Daoy (cell line): ENCODE measurements around the gene MOB3B. TPM values are rescaled to one million over a fixed set of nuclear protein-coding genes. Genes with fewer than 3 reads are reported as not detected.
"Not testable (repeated sequence)": the region's sequence is repeated elsewhere in the genome, so short reads cannot be mapped to it uniquely, and the experiment has no call there.

Experiments
- DNase-seq: peaks from one replicate; pipeline ENCODE4 v3.0.0-alpha.2; 2015; ENCODE audit warnings: low read depth
- total RNA-seq: library from RNA; depleted of rRNA; stranded (reverse); fragments of >200 nt; shearing (Covaris generic); gene quantifications from 2 replicates; pipeline ENCODE4 v1.2.3, GENCODE V29; 2014

The MOB3B gene
- total RNA-seq, 1 experiment from 2014 or later: 0.91 TPM

DNA sequence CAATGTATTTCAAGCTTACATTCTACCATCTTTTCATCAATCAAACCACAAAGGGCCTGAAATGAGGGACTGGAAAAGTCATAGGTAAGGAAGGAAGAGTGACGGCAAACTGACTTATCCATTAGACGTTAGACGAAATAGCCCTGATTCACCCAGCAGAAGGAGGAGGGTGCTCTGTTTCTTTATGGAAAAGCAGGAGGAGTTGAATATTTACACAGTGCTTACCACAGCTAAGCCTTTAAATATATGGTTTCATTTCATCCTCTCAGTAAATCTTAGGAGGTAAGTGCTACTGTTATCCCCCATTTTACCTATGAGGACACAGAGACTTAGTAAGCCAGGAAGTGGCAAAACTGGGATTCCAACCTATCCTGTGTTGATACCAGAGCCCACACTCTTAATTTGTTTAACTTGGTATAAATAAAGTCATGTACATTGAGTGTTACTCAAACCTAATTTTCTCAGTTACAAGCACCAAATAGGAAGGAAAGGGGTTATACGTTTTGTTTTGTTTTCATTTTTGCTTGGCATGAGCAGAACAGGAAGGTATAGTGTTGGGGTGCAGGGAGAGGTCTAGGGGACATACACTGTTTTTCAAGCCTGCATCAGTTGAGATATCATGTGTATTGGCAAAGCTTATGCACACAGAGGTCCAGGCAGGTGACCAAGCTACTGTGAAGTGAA is 103.6 kb downstream of the MOB3B start:
- DNase-seq: no peak

DNA sequence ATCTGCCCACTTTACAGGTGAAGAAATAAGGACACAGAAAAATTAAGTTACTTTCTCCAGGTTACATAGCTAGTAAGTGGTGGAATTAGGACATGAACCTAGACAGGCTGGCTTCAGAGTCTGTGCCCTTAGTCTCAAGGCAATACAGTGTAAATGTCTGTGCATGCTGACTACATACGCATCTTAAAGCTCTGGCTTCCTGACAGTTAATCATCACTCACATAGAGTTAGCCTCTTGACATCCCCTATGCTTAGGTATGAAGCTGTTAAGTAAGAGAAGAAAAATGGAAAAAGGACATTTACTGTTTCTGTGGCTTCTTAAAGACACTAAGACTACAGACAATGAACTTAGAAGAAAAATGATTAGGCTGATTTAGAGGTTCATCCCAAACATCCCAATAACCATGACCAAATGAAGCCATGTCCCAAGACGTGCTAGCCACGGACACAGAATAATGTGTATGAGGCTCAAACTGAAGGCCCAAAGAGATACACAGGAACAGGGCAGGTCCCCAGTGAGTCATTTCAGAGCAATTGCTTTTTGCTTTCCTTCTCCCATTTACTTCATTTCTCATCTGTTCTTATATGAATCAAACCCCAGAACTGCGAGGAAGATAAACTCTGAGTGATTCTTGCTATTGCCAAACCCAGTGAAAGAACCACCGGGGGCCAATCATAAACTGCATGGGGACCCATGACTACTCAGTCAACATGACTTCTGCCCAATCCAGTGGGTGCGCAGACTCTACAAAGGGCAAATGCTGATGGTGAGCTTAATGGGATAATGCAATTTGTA is 105.5 kb downstream of the MOB3B start:
- DNase-seq: no peak

DNA sequence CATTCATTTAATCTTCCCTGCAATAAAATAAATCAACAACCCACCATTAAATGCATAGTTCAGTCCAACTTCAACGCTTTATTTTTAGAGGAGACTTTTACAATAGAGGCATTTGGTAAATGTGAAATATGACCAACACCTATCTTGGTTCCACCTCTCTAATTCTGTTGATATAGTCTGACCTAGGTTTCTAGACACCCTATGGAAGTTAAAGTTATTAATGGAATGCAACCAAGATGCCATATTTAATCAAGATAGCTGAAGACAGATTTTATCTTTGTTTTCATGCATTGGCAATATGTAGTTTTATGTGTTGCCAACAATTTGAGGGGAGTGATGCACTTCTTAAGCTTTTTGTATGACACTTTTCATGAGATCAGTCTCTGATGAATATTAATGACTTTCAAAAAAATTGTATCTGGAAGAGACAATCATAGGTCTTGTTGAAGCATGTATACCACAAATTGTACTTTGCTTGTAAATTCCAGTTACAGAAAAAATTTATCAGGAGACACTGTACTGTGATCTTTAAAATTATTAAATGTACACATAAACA is 107.3 kb downstream of the MOB3B start:
- no peak for DNase-seq

DNA sequence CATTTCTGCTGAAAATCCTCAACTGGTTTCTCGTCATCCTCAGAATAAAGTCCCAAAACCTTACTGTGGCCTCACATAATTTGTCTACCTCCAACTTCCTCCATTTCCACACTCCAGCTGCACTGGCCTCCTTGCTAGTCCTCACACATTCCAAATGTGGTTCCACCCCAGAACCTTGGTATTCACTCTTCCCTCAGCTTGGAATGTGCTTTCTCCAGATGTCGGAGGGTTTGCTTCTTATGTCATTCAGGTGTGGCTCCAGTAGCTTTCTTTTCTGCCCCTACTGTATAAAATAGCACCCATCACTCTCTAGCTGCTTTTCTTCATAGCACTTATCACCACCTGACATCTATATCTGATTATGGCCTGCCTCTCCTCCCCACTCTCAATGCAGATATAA is 108.0 kb downstream of the MOB3B start:
- DNase-seq: no peak

DNA sequence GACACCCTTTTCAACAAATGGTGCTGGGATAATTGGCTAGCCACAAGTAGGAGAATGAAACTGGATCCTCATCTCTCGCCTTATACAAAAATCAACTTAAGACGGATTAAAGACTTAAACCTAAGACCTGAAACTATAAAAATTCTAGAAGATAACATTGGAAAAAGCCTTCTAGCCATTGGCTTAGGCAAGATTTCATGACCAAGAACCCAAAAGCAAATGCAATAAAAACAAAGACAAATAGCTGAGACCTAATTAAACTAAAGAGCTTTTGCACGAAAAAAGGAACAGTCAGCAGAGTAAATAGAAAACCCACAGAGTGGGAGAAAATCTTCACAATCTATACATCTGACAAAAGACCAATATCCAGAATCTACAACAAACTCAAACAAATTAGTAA is 110.1 kb downstream of the MOB3B start:
- not testable (repeated sequence) for DNase-seq

DNA sequence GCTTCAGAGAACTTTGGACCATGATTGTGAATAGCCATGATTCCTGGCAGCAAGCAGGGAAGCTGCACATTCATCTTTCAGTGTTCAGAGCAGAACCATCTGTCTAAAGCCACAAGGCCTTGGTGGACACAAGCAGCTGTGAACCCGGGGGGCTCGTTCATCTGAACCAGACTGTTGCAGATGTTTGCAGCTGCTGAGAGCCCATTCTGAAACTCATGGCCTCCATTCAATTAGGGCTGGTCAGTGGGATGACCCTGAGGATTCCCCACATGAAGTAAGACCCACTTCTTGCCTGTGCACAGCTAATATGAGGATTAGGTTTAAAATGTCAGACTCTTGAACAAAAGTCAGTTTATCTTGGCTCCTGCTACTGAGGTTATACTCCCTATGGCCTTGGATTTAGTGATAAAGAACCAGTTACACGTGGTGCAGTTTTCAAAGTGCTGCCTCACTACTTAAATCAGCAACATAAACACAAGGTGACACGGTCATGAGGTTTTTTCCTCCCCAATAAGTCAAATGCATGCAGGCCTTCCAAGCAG is 115.3 kb downstream of the MOB3B start:
- DNase-seq: no peak

DNA sequence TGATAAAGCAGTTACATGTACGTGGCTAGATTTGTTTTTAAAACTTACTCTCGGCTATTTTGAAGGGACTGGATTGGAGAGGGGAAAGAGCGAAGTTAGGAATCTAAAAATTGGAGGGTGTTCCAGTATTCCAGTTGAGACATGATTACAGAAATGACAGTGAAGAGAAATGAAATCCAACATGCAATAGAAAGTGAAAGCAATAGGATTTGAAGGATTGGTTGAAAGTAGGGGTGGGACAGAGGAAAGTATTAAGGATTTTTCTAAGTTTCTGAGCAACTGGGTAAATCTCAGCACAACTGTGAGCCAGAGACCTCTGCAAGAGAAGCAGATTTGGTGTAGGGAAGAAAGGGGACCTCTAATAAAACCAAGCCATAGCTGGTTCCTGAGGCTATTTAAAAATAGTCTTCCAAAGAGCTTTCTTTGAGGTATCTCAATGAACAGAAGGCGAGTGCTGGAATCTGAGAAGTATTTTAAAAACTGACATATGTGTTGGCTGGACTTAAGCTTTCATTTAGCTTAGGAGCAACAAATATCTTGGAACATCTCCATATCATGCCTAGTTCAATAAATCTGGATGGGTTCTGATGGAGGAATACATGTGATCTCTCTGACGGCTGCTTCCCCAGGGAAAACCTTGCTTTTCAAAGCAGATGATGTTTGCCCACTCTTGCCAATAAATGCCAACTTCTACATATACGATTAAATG is 115.9 kb downstream of the MOB3B start:
- DNase-seq: no peak

DNA sequence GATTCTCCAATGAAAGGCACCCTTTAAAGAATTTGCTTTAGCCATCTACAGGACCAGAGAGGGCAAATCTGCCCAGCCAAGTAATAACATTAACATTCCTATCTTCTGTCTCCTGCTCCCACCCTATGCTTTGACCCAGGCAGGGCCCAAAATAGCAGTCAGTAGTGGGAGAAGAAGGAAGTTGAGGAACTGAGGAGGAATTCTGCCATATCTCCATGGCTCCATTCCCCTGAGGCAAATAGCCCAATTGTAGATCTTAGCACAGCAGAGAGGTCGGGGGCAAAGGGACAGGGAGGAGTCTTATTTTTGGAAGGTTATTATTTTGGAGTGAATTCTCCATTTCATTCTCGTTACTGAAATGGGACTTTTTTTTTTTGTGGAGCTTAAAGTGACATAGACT is 116.7 kb downstream of the MOB3B start:
- no peak for DNase-seq

DNA sequence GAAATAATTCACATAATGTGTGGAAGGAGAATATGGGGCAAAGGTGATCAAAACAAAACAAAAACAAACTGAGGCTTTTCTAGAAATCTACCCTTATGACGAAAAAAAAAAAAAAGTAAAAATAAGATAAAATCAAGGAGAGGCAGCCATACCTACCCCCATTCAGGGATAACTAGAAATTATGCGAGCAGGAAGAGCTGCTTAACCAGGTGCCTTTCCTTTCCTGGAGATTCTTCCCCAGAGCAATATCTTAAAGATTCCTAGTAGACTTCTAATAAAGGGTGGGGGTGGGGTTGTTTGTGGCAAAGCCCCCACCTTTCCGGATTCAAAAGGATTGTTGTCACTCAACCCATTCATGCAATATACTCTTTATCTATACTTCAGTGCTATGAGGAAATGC is 117.5 kb downstream of the MOB3B start:
- DNase-seq: no peak

DNA sequence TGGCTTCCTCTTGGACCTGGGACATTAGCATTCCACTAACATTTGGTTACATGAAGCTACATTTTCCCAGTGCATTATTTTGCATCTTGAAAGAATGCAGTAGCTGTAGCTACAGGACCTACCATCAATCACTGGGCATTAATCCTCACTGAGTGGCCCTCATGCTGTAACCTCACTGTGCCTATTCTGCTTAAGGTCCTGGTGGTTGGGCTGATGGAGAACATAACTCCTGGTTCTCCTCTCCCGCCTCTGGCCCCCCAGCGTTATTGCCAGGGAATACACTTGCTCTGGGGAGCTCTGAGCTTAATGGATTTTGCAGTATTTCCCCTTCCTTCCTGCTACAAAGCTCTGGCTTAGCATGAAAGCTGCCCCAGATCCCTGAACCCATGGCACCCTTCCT is 121.1 kb downstream of the MOB3B start:
- DNase-seq: peak; percentile 30

DNA sequence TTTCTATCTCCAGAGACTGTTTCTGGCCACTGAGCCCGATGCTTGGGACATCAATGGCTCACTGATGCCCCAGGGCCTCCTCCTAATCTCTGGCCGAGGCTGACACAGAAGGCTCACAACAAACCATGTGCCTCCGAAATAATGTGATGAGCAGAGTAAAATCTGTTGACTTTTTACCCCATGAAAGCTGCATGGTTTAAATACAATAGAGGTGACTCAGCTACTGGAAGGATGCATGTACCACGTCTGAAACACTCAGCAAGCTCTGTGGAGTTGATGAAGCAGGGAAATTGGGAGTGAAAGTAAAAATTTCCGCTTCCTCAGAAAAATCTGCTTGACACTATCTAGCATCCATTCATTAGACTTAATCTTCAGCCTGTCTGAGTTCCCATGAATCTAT is 121.6 kb downstream of the MOB3B start:
- DNase-seq: peak; percentile 68

DNA sequence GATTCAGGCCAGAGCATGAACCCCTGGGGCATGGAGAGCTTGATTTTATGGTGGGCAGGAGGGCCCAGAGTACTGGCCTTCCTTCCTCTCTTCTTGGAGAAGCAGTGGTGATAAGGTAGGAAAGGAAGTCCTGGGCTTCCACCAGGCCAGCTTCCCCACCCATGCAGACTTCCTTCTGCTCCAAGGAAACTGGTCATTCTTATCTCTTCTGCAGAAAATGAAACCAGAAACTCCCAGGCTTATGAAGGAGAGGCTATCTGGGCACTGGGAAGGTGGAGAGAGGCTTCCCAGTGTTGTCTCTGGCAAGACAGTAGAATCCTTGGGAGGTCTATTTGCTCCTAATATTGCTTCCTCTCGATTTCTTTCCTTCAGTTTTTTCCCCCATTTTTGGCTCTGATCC is 122.1 kb downstream of the MOB3B start:
- no peak for DNase-seq

DNA sequence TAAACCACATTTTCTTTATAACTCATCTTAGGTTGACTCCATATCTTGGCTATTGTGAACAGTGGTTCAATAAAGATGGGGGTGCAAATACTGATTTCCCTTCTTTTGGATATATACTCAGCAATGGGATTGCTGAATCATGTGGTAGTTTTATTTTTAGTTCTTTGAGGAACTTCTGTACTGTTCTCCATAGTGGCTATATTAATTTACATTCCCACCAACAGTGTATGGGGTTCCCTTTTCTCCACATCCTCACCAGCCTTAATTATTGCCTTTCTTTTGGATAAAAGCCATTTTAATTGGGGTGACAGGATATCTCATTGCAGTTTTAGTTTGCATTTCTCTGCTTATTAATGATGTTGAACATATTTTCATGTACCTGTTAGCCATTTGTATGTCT is 125.0 kb downstream of the MOB3B start:
- DNase-seq: no peak

DNA sequence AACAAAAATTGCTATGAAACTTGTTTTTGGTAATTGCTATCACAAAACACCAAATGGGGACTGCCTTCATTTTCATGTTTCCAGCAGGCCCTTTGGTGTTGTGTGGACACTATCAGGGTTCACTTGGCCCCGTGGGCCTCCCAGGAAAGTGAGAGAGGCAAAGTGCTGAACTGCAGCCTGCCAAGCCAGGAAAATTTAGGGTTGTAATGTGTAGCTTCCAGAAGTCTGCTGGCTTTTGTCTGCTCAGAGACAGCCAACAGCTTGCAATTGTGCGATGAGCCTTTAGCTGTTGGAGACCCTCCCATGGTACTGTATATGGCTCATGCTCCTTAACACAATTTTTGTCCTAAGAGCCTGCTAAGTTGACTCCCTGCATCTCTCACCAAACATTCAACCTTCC is 127.0 kb downstream of the MOB3B start:
- no peak for DNase-seq

DNA sequence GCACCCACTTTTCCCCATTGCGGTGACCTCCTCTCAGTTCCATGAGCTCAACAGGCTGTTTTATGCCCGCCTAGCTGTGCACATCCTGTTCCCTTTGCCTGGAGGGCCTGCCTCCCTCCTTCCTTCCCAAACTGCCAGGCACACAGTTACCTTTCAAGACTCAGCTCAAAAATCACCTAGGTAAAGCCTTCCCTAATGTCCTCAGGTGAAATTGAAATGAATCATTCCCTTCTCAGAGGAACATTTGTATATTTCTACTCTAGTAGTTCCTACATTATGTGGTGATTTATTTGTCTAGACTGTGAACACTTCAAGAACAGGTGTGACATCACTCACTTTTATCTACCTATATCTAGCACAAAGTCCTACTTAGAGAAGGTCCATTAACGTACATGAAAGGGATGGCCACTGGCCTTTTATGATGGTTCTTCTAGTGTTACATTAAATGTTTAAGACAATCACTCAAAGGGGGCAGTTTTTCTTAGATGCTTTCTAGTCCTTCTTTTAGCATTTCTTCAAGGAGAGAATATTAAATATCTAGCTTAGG is 129.2 kb downstream of the MOB3B start:
- no peak for DNase-seq

DNA sequence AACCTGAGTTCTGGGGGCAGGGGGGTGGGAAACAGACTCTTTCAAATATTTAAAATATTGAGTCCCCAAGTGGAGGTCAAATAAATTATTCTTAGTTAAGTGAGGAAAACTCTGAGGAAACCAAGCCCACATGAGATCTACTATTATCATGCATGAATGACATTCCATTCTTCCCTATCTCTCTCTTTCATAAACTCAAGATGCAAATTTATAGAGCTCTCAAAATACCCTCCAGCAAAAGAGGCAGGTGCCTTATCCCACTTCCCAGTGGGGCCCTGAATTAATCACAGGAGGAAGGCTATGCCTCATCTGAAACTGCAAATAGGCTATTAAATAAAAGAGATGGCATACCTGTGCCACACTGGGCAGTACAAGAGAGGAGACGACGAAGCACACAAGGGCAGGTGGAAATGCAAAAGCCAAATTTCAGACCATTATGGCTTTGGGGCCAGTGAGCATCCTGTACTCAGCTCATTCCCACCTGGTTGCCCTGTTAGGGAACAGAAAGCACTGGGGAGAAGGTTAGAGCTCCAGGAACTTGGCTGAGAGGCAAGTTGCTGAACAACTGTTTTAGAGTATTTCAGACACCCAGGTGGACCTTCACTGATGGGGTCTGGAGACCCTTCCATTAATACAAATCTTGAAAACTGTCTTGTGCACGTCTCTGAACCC is 130.5 kb downstream of the MOB3B start:
- DNase-seq: no peak

DNA sequence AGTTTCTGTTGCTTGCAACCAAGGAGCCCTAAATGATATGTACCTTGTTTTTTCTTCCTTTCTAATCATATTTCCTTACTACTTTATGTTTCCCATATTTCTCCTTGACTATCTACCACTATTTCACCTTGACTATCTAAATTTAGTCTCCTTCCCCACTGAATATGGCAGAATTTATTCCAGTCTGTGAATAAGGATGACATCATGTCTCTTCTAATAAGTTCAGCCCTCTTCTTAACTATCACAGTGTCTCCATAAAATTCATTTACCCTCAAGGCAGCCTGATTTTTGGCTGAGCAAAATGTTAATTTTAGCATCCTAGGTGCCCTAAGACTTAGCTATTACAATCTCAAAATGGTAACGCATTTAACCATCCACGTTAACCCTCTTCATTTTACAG is 133.1 kb downstream of the MOB3B start:
- DNase-seq: no peak

DNA sequence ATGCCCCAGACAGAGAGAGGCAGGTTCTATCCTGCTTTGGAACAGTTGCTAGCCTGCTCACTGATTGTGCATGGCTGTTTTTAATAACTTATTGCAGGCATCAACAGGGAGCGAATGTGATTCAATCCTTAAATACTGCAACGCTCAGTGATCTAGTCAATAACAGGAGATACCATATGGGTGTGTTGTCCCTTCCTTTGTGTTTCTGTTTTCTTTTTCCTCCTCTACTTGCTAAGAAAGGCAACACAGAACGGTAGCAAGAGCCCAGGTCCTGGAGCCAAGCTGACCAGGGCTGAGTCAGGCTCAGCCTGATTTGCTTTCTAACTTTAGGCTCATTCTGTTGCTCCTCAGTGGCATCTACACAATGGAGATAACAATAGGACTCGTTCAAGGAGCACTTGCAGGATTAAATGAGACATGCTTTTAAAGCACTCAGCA is 134.1 kb downstream of the MOB3B start:
- no peak for DNase-seq

DNA sequence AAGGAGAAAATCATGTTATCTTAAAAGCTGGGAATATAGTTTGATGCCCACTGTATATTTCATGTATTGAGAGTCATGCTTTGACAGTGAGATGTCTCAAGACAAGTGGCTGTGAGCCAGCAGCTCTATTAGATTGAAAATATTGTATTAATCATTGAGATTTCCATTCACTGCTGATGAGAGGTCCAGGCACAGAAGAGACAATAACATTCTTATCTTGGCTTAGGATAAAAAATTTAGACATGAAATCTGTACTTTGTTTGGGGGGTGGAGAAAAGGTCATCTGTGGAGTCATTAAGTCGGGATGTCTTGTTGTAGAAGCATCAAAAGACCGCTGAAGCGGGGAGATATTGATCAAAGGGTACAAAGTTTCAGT is 134.8 kb downstream of the MOB3B start:
- DNase-seq: no peak

DNA sequence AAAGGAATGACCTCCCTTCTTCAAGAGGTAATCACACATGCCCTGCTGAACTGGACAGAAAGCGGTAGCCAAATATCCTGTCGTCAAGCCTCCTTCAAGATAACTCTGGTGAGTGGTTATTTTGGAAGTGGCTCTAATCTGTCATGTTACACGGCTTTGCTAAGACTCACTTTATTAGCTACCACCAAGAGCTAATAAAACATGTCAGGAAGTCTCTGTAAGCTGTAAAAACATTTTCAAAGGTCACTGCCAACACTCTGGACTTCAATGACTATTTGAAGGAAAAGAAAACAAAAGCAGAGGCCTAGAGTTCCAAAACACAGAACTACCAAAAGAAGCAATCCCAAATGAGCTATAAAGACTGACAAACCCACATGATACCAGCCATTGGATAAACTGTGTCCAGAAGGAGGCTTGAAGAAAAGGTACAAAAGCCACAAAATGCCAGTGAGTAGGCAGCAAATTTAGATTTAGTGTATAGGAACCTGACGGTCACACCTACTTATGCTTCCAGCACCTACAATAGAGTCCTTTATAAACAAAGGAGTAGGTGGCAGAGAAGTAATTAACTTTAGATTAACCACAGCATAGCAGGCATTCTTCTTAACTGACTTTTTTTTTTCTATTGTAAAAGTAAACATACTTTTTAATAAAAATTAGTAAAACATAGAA is 135.3 kb downstream of the MOB3B start:
- DNase-seq: no peak
